ENCODE data around the gene MEIOB.
"Not testable (repeated sequence)": the region's sequence is repeated elsewhere in the genome, so short reads cannot be mapped to it uniquely, and the experiment has no call there.

The MEIOB gene

DNA sequence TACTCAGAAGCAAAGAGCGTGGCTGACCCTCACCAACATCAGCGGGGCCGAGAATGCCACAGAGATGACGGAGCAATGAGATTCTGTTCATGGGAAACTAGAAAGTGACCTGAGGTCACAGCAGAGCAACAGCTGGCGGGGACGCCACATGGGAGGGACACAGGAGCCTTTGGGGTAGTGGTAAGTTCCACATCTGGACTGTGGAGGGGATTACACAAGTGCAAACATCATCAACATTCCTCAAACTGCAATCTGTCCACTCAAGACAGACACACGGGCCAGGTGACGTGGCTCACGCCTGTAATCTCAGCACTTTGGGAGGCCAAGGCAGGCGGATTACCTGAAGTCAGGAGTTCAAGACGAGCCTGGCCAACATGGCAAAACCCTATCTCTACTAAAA is 56.5 kb downstream of the MEIOB start:
- DNase-seq (ENCODE audit: low read depth, low spot score), result no peak

DNA sequence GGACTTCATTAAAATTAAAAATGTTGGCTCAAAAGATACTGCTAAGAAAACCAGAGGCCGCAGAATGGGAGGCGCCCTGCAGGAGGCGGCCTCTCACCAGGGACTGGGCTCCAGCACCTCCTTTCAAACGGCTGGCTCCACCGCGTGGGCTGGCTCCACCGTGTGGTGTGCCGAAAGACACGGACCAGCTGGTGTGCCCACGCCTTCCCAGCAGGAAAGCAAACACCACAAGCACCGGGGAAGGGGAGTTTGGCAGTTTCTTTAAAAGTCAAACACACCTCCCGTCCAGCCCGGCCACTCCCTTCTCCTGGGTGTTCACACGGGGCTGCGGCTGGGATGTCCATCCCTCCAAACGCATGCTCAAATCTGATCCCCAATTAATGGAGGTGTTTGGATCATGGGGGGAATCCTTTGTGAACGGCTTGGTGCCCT is 59.2 kb downstream of the MEIOB start:
- DNase-seq (ENCODE audit: low read depth, low spot score), result peak; percentile 20

DNA sequence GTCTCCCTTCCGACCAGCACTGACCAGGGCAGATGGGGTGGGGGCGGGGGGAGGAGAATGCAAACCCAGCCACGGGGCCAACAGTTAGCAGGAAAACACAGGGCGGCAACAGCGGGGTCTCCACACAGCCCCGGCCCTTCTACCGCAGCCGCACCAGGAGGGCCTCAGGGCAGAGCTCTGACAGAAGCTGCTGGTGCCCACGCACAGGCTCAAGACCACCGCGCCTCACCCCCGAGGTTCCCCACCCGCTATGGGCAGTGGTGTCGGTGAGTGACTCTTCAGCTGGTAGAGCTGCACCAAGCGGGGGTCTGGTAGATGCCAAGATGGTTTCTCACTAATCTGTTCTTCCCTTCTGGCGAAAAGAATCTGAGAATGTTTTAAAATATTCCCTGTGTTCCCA is 61.4 kb downstream of the MEIOB start:
- no peak for DNase-seq (ENCODE audit: low read depth, low spot score)

DNA sequence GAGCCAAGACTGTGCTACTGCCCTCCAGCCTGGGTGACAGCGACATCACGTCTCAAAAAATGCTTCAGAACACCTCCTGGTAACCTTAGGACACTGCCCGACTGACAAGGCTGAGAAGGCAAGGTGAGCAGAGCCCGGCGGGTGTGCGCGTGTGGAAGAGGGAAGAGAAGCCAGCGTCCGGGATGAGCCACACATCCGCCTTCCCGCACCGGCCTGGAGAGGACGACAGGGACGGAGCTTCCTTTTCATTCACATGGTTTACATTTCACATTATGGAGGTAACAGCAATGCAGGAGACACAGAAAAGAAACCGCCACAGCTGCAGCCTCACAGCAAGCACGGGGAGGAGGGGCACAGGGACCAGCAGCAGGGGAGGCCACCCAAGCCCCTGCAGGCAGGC is 61.9 kb downstream of the MEIOB start:
- DNase-seq (ENCODE audit: low read depth, low spot score), result no peak

DNA sequence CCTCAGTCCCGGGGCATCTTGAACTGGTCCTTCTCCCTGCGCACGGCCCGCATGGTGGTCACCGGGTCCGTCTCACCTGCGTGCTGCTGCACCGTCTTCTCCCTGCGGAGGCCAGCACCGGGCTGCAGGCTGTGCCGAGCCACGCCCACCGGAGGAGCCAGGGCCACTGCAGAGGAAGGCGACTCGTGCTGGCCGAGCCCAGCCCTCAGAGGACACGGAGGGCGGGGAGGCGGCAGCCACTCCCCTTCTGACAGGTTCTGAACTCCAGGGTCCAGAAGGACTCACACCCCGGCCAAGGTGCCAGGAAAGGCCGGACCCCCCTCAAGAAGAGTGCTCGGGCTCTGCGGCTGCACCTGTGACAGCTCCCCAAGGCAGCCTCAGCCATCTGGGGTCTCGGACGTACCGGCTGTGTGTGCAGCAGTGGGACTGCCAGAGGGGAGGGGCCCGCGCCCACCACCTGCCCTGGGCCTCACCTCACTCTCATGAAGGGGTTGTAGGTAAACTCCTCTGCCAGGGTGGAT is 62.6 kb downstream of the MEIOB start:
- no peak for DNase-seq (ENCODE audit: low read depth, low spot score)

DNA sequence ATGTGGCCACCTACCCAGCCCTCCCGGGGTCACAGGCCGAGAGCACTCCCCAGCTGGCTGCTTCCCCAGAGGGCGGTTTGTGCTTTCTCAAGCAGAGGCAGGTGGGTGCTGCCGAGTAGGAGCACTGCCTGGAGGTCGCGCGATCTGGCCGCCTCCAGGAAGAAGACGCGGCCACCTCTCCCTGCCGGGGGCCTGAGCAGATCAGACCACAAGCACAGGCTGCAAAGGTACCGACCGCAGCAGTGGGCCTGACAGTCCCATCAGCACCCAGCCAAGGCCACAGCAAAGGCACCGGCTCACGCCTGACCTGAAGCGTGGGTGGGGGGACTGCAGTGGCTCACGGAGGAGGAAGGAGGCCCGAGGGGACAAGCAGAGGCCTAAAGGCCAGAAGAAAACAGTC is 63.3 kb downstream of the MEIOB start:
- no peak for DNase-seq (ENCODE audit: low read depth, low spot score)

DNA sequence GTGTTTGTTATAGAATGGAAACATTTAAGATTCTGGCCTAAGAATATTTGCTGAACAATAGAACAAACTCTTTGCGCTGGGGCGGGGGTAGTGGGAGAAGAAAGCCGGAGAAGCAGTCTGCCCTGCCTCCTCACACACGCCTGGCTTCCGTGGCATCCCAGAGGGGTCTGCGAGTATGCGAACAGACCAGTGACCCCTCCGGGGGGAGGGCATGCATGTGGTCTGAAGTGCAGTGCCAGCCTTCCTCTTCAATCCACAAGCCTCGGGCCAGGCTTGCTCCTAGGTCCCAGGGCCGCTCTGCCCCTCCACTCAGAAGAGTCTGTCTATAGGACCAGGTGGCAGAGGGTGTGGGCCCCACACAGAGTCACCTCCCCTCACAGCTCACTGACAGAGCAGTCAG is 64.3 kb downstream of the MEIOB start:
- DNase-seq (ENCODE audit: low read depth, low spot score), result no peak

DNA sequence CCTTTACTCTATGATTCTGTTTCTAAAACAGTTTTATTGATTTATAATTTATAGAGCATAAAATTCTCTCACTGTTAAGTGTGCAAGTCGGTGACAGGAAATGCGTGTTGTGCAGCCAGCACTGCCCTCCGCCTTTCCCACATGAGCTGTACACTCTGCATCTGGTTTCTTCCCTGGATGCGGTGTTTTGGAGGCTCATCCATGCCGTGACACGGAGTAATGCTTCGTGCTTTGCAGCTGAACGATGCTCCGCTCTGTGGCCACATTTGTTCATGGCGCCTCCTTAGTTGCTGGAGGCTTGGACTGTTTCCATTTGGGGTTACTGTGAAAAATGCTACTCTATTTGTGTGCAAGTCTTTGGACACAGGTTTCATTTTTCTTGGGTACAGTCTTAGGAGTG is 71.3 kb downstream of the MEIOB start:
- no peak for DNase-seq (ENCODE audit: low read depth, low spot score)

DNA sequence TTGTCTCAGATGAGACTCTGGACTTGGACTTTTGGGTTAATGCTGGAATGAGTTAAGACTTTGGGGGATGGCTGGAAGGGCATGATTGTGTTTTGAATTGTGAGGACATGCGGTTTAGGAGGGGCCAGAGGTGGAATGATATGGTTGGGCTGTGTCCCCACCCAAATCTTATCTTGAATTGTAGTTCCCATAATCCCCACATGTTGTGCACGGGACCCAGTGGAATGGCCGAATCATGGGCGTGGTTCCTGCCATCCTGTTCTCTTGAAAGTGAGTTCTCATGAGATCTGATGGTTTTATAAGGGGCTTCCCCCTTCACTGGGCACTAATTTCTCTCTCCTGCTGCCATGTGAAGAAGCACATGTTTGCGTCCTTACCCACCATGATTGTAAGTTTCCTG is 72.7 kb downstream of the MEIOB start:
- not testable (repeated sequence) for DNase-seq (ENCODE audit: low read depth, low spot score)

DNA sequence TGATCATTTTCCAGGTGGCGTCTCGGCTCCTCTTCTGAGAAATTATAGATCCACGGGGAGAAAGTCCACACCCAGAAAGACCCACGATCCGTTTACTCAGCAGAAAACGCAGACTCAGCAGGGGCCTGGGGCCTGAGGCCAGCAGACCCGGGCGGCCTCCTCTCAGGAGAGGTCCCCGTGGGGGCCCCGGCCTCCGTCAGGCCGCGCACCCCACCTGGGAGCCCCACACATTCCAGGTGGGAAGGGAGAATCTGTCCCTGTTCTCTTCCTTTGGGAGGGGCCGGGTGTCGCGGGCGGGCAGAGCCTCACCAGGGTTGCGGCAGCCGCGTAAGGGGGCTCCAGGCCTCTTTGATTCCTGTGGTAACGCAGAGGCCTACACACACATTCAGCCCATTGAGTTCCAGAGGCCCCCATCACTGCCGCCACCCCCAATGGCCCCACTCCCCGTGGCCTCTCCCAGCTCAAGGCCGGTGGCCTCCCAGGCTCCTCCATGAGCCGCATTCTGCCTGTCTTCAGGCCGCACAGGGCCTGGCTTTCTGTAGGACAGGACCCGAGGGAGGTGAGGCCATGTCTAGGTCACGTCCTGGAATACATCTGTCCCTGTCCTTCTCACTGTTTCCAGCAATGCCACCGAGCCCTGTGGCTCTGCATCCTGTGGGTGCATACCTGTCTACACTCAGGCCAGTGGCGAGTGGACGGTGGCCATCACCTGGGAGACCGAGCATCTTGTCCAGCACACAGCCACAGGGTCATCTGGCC is 76.9 kb downstream of the MEIOB start:
- DNase-seq (ENCODE audit: low read depth, low spot score), result no peak

DNA sequence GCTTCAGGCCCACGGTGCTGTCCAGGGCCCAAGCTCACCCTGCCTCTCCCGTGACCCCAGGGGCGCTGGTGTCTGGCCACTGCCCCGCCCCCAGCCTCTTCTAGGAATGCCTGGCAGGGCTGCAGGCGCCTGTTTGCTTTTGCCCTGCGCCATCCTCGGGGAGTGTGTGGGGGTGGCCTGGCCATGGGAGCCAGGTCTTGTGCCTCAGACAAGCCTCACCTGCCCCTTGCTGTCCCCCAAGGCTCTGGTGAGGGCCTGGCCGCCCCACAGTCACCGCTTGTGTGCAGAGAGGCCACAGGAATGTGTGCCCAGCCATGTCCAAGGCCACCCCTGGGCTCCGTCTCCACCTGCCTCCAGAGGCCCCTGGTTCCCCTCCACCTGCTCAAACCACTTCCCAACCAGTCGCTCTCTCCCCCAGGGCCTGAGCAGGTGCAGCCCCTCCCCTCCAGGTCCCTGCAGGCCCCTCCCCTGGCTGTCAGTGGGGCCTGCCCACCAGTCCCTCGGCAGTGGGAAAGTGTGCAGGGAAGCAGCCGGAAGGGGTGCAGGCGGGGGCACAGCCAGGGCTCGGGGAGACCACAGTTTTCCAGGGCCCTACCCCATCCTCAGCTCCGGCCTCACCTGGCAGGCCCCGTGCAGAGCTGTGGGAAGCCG is 77.6 kb downstream of the MEIOB start:
- no peak for DNase-seq (ENCODE audit: low read depth, low spot score)

DNA sequence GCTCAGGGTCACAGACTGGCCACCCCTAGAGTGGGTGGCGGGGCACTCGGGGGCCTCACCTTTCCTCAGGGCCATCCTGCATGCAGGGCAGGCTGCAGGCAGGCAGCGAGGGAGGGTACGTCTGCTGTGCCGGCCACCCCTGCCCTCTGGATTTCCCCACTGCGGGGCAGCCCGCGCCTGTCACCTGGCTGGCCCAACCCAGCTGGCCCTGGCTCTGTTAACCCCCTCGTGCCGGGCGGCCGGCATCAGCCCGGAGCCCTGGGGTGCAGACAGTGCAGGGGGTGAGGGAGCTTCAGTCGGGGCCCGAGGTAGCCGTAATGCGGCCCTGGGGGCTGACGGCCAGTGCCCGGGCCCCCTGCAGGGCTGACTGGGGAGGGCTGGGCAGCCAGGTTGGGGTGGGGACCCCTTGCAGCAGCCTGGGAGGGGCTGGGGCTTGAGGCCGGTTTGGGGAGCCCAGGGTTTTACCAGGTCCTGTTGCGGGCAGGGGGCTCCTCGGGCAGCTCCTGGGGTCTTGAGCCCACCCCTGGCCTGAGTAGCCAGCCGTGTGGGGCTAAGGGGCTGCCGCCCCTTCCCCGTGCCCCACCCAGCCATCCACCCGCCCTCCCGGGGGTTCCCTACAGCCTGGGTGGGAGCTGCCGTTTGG is 78.3 kb downstream of the MEIOB start, which contains the start of gene IGFALS:
IGFALS (minus strand) TSS at position 128 of the 643 bp plus-strand sequence; CDS start at position 75, 53 bp downstream.
- no peak for DNase-seq (ENCODE audit: low read depth, low spot score)

DNA sequence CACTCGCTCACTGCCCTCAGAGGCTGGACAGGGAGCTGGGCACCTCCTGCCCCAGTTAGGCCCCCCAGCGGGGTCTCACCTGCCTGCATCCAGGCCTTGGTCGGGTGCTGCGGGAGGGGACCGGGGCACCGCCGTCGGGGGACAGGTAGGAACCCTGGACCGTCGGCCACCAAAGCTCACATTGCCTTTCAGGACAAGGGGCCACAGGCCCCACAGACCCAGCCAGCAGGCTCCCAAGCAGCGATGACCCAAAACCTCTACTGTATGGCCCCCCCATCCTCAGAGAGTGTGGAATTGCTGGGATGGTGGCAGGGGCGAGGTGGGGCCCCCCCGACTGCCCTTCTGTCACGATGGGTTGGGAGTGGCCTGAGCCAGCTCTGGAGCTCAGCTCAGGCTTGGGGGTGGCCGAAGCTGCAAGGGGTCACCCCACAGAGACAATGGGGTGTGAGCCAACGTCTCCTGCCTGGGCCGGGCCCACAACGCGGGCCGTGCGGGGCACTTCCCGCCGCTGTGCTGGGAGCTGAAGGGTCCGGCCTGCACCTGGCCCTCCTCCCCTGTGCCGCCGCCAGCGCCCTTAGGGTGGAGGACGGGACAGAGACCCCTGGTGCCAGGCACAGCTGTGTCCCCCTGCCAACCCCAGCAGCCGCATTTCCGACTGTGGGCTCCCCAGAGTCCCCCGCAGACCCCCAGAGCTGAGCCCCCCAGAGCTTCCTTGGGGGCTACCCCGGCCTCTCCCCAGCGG is 79.0 kb downstream of the MEIOB start:
- no peak for DNase-seq (ENCODE audit: low read depth, low spot score)

DNA sequence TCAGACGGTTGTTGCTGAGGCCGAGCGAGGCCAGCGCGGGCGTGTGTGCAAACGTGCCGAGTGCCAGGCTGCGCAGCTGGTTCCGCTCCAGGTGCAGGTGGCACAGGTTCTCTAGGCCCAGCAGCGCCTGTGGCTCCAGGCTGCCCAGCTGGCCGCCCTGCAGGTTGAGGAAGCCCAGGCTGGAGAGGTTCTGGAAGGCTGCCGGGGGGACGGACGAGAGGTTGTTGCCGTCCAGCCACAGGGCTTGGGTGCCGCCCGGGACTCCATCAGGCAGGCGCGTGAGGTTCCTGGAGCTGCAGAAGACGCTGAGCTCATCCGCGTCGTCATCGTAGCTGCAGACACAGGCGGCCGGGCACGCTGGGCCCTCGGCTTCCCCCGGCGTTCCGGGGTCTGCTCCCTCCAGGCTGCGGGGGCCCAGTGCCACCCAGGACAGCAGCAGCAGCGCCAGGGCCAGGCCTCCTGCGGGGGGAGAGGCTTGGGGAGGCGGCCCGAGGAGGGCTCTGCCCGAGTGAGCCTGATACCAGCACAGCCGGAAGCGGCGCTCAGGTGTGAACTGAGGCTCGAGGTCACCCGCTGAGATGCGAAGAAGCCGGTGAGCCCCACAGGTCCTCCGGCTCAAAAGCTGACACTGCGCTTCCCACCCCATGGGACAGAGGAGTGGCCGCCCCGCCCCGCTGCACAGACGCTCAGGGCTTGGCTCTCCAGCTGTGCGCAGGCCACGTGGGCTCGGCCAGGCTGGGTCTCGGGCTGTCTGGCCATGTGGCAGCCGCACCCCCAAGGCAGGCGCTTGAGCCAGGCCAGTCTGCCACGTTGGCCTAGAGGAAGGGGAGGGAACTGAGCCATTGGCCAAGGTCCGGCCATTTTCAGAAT is 79.8 kb downstream of the MEIOB start:
- DNase-seq (ENCODE audit: low read depth, low spot score), result no peak

DNA sequence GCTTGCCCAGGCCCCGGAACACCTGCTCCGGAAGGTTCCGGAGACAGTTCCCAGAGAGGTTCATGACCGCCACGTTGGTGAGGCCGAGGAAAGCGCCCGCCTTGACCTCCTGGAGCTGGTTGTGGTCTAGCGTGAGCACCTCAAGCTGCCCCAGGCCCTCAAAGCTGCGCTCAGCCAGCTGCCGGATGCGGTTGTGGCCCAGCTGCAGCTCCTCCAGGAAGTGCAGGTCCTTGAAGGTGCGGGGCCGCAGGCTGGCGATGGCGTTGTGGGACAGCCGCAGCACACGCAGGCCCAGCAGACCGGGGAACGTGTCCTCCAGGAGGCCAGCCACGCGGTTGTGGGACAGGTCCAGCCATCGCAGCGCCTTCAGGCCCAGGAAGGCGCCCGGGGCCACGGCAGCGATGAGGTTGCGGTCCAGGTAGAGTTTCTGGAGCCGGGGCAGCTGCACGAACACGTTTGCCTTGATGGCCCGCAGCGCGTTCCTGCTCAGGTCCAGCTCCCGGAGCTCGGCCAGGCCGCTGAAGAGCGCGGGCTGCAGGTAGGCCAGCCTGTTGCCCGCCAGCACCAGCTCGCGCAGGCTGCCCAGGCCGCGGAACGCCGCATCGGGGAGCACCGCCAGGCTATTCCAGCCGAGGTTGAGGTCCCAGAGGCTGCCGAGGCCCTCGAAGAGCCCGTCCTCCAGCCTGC is 80.6 kb downstream of the MEIOB start:
- no peak for DNase-seq (ENCODE audit: low read depth, low spot score)

DNA sequence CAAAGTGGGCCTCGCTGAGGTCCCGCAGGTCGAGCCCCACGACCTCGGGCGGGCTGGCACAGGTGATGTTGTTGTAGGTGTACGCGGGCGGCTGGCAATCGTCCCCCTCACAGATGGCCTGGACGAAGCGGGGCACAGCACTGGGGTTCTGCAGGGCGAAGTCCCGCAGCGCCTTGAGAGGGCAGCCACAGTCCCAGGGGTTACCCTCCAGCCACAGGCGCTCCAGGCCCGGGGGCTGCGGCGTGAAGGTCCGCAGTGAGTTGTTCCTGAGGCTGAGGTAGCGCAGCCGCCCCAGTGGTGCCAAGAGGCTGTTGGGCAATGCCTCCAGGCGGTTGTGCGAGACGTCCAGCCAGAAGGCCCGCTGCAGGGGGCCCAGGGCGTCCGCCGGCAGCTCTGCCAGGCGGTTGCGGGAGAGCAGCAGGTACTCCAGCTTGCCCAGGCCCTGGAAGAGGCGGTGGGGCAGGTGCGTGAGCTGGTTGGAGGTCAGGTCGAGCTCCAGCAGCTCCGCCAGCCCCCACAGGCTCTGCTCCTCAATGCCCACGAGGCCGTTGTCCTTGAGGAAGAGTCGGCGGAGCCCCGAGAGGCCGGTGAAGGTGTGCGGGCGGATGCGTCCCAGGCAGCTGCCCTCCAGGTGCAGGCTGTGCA is 81.2 kb downstream of the MEIOB start:
- no peak for DNase-seq (ENCODE audit: low read depth, low spot score)

DNA sequence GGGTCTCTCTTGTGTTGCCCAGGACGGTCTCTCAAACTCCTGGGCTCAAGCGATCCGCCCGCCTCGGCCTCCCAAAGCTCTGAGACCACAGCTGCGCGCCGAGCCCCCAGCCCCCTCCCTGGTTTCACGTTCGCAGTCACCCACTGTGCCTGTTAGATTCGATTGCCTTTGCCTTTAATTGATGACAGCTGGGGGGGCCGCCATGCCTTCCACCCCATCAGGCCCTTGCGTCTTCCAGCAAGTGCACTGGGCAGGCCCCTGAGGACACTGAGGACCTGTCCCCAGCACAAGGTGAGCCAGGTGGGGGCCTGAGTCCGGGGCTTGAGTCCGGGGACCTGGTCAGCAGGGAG is 81.7 kb downstream of the MEIOB start:
- no peak for DNase-seq (ENCODE audit: low read depth, low spot score)

DNA sequence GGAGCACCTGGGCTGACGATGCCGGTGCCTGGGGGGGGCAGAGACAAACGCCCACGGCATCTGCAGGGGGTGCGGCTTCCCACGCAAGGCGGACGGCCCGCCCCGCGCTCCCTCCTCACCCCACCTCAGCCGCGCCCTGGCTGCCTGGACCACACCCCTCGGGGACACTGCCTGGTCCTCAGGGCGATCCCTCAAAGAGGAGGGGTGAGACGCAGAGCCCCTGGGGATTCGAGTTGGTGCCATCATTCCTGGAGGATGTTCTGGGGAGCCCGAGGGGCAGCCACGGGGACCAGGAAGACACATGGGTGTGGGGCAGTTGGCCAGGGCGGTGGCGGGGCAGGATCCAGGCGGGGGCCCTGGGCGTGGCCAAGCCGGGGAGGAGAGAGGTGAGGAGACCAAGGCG is 82.3 kb downstream of the MEIOB start:
- DNase-seq (ENCODE audit: low read depth, low spot score), result no peak

DNA sequence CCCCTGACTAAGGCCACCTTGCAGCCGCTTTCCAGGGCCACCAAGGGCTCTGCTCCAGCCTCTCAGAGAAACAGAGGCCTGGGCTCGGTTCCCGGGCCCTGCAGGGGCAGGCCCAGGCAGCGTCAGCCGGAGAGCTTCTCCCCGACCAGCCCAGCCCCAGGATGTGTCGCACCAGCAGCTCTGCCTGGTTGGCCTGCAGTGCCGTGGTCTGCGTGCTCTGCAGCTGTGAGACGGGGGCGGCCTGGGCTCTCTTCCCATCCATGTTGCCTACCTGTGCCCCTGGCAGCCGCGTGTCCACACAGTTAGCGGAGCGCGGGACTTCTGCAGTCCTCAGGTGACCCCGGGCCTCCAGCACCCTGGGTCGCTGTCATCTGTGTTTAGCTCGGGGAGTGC is 83.3 kb downstream of the MEIOB start:
- no peak for DNase-seq (ENCODE audit: low read depth, low spot score)

All from smooth muscle cell of the brain vasculature (primary cell).